Lower lobe of right lung (tissue), 2 donors: ENCODE results near the gene AFDN. TPM values are rescaled to one million over a fixed set of nuclear protein-coding genes. Genes with fewer than 3 reads are reported as not detected.
A peak's percentile ranks its signal among the peaks of the same experiment; 100 is the strongest.

Source experiments
- ATAC-seq, 2 donors: fragments of 200-7000 bp; cut with Tn5 transposase; one replicate each; pipeline ENCODE4 v1.9.1; 2020 to 2022; ENCODE audit warnings: mild to moderate bottlenecking in 2 of 2, moderate library complexity in 2 of 2
- DNase-seq: peaks from one replicate; pipeline ENCODE4 v3.0.0-alpha.2; 2020
- H3K27ac ChIP-seq: fragments of 200-600 bp; one replicate; pipeline ENCODE4 v1.8.0; 2022
- H3K27me3 ChIP-seq: fragments of 200-600 bp; one replicate; pipeline ENCODE4 v1.8.0; 2022; ENCODE audit warnings: low read depth
- H3K36me3 ChIP-seq: fragments of 200-600 bp; one replicate; pipeline ENCODE4 v1.8.0; 2022; ENCODE audit warnings: mild to moderate bottlenecking
- H3K4me1 ChIP-seq: fragments of 200-600 bp; one replicate; pipeline ENCODE4 v1.8.0; 2022
- H3K4me3 ChIP-seq: fragments of 200-600 bp; one replicate; pipeline ENCODE4 v1.8.0; 2022; ENCODE audit warnings: mild to moderate bottlenecking
- H3K9me3 ChIP-seq: fragments of 200-600 bp; one replicate; pipeline ENCODE4 v1.8.0; 2022
- CTCF ChIP-seq: fragments of 200-600 bp; IDR thresholded peaks from one replicate; pipeline ENCODE4 v1.8.0; 2022; ENCODE audit warnings: antibody characterized with exemption, mild to moderate bottlenecking
- intact Hi-C: fragments of 100-400 bp; cut with DNase I; formaldehyde crosslinking; loops from one replicate; pipeline ENCODE4 v1.11.0; 2022
- total RNA-seq: library from RNA; stranded (reverse); fragmentation: NEBNext Ultra II Directional; extraction: Animal tissue kit (Norgen Biotek cat#: 25700); gene quantifications from one replicate; pipeline ENCODE4 v1.2.1, GENCODE V29; 2021
- donor health status: DM: no; HTN: yes; CAD: no; lungs with severe emphysema.

Gene AFDN
- total RNA-seq, 1 donor from 2014 or later, result 167 TPM

DNA sequence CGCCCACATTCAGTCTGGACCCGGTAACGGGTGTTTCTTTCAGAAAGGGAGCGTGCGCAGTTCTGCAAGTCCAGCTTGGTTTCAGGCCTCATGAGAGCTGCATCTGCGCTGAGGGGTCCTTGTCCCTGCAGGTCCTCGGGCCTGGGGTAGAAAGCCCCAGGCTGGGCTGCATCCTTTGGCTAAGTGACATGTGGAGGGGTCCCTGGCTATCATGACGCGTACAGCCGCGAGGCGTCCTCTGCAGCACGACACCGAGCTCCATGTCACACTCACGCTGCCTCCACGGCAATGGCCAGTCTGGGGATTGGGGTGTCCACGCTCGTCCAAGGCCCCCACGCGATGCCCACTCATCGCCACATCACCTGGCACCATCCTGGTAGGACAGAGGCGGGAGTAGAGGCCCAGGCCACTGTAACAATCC is 169.0 kb downstream of the AFDN start:
- Histone ChIP-seq H3K27me3 (peaks cover 7% of the 10 kb centered on the region), H3K36me3 (no peaks in the 10 kb centered on the region), H3K27ac (no peak overlapping the region), H3K9me3 (no peaks in the 10 kb centered on the region), H3K4me3 (no peak overlapping the region), H3K4me1 (no peaks in the 10 kb centered on the region)
- no peak for DNase-seq
- TF ChIP-seq CTCF, result no peak
- intact Hi-C loops, result no loop called here
- ATAC-seq, result no peak

DNA sequence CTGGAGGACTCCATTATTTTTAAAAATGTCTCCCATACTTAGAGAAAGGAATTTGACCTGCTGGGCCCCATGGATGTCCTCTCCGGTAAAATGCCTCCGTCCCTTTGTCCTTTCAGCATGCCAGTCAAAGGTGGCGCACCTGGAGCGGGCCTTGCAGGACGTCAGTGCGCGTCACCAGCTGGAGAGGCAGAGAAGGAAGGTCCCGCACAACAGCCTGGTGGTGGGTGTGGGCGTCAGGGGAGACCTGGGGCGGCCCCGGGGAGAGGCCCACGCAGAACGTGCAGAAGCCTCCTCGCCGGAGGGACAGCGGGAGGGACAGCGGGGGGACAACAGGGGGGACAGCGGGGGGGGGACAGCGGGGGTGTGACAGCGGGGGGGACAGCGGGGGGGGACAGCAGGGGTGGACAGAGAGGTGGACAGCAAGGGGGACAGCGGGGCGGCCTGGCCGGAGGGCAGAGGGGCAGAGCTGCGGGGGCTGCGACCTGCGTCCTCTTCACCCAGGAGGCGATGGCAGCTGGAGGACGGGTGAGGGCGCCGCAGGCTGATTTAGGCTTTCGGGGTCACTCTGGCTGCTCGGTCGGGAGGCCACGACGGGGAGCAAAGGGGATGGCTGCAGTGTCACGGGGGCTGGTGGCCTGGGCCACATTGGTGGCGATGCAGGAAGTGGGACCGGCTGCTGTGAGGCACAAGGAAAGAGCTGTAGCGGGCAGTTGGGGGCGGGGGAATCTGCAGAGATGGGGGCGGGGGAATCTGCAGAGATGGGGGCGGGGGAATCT is 169.9 kb downstream of the AFDN start:
- no peak overlapping the region for H3K4me3 ChIP-seq
- H3K27ac ChIP-seq, result no peak overlapping the region
- no peak for ATAC-seq
- TF ChIP-seq CTCF, result no peak
- H3K27me3 ChIP-seq, result peaks cover 7% of the 10 kb centered on the region
- H3K36me3 ChIP-seq, result no peaks in the 10 kb centered on the region
- no peak for DNase-seq
- intact Hi-C loops, result no loop called here
- no peaks in the 10 kb centered on the region for H3K9me3 ChIP-seq
- no peaks in the 10 kb centered on the region for H3K4me1 ChIP-seq

DNA sequence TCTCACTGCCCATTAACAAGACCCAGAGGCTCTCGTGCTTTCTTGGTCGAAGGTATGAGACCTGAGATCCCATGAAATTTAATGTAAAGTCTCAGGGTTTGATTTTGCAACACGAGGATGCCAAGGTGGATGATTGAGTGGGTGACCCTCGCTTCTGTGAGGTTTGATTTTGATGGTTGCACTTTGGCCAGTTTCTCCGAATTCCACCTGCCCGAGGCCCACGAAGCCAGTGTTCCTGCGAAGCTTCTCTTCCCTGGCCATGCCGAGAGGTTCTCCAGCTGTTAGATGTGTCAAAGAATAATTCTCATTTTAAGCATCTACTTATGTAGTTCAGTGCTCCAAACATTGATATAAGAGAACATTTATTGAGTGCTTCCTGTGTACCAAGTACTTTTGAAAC is 170.9 kb downstream of the AFDN start, which contains the start of gene KIF25:
TSS of gene KIF25 (plus strand) at position 30 of the 400 bp plus-strand sequence. CDS start 31,915 bp downstream, outside the sequence.
- ATAC-seq, result no peak

DNA sequence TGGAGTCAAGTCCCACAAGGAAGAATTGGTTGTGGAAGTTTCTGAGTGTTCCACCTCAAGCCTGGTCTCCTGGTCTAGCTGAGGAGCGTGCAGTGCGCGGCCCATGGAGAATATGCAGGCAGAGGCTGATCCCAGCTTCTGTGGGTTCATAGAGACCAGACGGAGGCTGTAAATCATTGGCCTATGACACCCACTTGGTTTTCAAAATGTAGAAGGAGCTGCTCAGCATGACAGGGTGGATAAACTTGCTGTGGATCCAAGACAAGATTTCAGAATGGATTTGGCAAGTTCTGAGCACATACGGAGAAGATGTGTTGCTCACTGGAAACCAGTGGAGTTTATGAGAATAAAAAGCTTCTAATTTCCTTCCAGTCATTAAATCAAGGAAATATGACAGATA is 171.5 kb downstream of the AFDN start:
- H3K36me3 ChIP-seq, result no peaks in the 10 kb centered on the region
- ATAC-seq (peak in 1 of 2 donors; percentile 33), DNase-seq (no peak)
- peaks cover 7% of the 10 kb centered on the region for H3K27me3 ChIP-seq
- H3K4me3 ChIP-seq, result no peak overlapping the region
- H3K4me1 ChIP-seq, result no peaks in the 10 kb centered on the region
- no peak for TF ChIP-seq CTCF
- H3K27ac ChIP-seq, result no peak overlapping the region
- H3K9me3 ChIP-seq, result no peaks in the 10 kb centered on the region
- intact Hi-C loops, result no loop called here

More for the DNA sequence above, 170.9 kb downstream of the AFDN start, which contains the start of gene KIF25:
- no peaks in the 10 kb centered on the region for H3K36me3 ChIP-seq
- H3K4me1 ChIP-seq, result no peaks in the 10 kb centered on the region
- H3K27ac ChIP-seq, result no peak within 1 kb of the TSS
- intact Hi-C loops, result no loop called here
- TF ChIP-seq CTCF, result no peak
- peaks cover 7% of the 10 kb centered on the region for H3K27me3 ChIP-seq
- DNase-seq, result no peak
- no peak within 1 kb of the TSS for H3K4me3 ChIP-seq
- no peaks in the 10 kb centered on the region for H3K9me3 ChIP-seq

DNA sequence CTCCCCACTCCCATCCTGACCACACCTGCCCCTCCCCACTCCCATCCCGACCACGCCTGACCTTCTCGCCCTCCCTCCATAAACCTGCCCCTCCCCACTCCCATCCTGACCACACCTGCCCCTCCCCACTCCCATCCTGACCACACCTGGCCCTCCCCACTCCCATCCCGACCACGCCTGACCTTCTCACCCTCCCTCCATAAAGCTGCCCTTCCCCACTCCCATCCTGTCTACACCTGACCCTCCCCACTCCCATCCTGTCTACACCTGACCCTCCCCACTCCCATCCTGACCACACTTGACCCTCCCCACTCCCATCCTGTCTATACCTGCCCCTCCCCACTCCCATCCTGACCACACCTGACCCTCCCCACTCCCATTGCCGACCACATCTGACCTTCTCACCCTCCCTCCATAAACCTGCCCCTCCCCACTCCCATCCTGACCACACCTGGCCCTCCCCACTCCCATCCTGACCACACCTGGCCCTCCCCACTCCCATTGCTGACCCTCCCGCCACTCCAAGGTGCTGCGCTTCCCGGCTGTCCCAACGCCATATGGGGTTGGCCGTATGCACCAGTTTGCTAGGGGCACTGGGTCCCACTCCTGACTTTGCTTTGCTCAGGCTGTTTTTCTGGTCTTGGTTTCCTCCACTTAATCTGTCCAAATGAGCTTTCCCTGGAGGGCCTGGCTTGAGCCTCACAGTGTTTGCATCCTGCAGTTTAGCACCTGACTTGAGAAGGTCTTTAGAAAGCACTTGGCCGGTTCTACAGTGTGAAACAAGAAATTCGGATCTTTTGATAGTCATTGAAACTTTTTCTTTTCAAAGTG is 173.7 kb downstream of the AFDN start:
- Histone ChIP-seq H3K27ac (no peak overlapping the region), H3K36me3 (no peaks in the 10 kb centered on the region), H3K9me3 (no peaks in the 10 kb centered on the region), H3K4me1 (no peaks in the 10 kb centered on the region), H3K27me3 (peaks cover 7% of the 10 kb centered on the region), H3K4me3 (no peak overlapping the region)
- peak; percentile 21 for DNase-seq
- intact Hi-C loops, result no loop called here
- peak; percentile 20 to 52 for ATAC-seq
- TF ChIP-seq CTCF, result no peak
